Stimulated activated memory B cell treated with anti-CD40 and anti-IgM and Interleukin-4, amounts not matched to agents 10 μg/mL and 1 μg/mL and 100 μg/mL, for 72 hours (primary cell): ENCODE data around the gene RAPGEF1.

Experiments
- ATAC-seq: fragments of 150-1000 bp; cut with Tn5 transposase; 2 replicates; pipeline ENCODE4 v1.10.0; 2021
- H3K27ac Mint-ChIP-seq: one replicate; pipeline ENCODE4 v1.8.0; 2022; ENCODE audit warnings: mild to moderate bottlenecking, mixed read lengths
- H3K27me3 Mint-ChIP-seq: one replicate; pipeline ENCODE4 v1.8.0; 2022; ENCODE audit warnings: mixed read lengths
- H3K36me3 Mint-ChIP-seq: one replicate; pipeline ENCODE4 v1.8.0; 2022; ENCODE audit warnings: mixed read lengths
- H3K4me1 Mint-ChIP-seq: one replicate; pipeline ENCODE4 v1.8.0; 2022; ENCODE audit warnings: mixed read lengths
- H3K4me3 Mint-ChIP-seq: one replicate; pipeline ENCODE4 v1.8.0; 2022; ENCODE audit warnings: mild to moderate bottlenecking, moderate library complexity, mixed read lengths
- H3K9me3 Mint-ChIP-seq: one replicate; pipeline ENCODE4 v1.8.0; 2022; ENCODE audit warnings: mixed read lengths

RAPGEF1 gene

DNA sequence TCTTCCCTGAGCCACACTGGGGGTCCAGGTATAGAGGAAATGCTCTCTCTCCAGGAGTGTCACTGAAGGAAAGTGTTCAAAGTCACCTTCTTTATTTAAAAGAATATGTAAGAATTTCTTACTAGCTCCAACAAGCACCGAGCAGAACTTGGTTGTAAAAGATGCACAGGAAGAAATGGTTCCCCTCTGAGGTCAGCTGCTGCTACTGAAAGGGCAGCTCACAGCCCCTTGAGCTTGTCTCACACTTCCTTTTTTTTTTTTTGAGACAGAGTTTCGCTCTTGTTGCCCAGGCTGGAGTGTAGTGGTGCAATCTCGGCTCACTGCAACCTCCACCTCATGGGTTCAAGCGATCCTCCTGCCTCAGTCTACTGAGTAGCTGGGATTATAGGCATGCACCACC lies 117.4 kb downstream of the RAPGEF1 start:
- H3K4me3 Mint-ChIP-seq, result peak overlapping the region; percentile 26
- H3K4me1 Mint-ChIP-seq, result peaks cover 72% of the 10 kb centered on the region
- H3K27me3 Mint-ChIP-seq, result no peaks in the 10 kb centered on the region
- no peaks in the 10 kb centered on the region for H3K9me3 Mint-ChIP-seq
- ATAC-seq, result peak; percentile 66
- H3K36me3 Mint-ChIP-seq, result peaks cover 84% of the 10 kb centered on the region
- H3K27ac Mint-ChIP-seq, result peak overlapping the region; percentile 99

DNA sequence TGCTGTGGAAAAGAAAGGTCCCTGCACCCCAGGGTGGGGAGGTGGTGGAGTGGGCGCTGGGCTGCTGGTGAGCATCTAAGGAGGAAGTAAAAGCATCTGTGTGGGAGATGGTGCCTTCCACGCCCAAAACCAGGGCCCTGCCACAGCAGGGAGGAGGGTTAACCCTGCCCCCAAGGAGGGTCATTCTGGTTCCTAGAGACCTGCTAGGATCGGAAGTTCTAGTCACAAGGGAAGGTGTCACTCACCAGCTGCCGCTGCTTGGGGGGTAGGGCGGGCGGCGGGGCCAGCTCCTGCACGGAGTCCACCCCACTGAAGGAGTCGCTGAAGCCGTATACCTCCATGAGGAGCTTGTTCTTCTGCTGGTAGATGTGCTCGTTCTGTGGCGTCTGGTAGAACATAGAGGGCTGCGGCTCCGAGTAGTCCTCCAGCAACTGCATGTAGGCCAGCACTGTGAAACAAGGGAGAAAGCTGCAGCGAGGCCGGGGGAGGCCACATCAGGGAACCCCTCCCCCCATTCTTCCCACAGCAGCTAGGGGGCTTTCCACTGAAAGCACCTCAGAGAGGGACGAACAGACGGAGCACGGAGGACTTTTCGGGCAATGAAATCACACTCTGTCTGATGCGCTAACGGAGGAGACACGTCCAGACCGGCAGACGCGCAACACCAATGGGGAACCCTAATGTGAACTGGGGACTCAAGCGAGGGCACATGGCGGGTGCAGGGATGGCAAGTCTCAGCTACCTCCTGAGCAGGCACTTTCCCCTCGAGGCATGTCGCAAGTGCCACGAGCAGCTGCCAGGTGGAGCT lies 118.1 kb downstream of the RAPGEF1 start:
- Mint-ChIP-seq H3K27ac (peak overlapping the region; percentile 99), H3K27me3 (no peaks in the 10 kb centered on the region), H3K4me1 (peaks cover 74% of the 10 kb centered on the region), H3K36me3 (peaks cover 84% of the 10 kb centered on the region), H3K4me3 (peak overlapping the region; percentile 77), H3K9me3 (no peaks in the 10 kb centered on the region)
- ATAC-seq, result peak; percentile 91

DNA sequence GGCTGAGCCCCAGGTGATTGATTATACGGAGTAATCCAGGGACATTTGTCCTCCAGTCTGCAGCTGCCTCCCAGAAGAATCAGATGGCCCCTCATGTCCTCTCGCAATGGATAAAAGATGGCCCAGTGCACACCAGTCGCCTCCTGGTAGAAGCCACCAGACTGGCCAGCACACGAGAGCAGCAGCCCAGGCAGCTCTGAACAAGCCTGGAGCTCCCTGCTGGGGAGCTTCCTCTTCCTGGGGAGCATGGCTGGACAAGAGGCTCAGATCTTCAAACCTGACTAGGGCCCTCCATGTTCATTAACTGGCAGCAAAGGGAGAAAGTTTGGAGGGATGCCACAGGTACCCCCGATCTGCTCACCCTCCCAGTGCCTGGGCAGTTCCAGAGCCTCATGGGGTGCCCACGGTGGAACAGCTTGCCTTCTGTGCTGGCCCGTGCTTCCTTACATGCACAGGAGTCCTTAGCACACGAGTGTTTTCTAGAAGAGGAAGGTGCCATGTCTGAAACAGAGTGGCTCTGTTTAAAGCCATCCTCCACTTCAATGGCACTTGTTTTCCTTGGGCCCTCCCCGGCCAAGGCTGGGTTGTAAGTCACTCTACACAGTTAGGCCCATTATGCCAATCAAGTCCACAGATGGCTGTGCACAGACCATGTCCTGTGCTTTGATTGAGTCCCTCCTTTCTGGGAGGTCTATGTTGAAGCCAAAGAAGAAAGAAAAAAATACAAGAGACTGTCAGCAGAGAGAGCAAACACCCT lies 118.9 kb downstream of the RAPGEF1 start:
- peaks cover 84% of the 10 kb centered on the region for H3K36me3 Mint-ChIP-seq
- ATAC-seq, result no peak
- peaks cover 77% of the 10 kb centered on the region for H3K4me1 Mint-ChIP-seq
- peak overlapping the region; percentile 77 for H3K4me3 Mint-ChIP-seq
- H3K27ac Mint-ChIP-seq, result peak overlapping the region; percentile 99
- H3K27me3 Mint-ChIP-seq, result no peaks in the 10 kb centered on the region
- H3K9me3 Mint-ChIP-seq, result no peaks in the 10 kb centered on the region

DNA sequence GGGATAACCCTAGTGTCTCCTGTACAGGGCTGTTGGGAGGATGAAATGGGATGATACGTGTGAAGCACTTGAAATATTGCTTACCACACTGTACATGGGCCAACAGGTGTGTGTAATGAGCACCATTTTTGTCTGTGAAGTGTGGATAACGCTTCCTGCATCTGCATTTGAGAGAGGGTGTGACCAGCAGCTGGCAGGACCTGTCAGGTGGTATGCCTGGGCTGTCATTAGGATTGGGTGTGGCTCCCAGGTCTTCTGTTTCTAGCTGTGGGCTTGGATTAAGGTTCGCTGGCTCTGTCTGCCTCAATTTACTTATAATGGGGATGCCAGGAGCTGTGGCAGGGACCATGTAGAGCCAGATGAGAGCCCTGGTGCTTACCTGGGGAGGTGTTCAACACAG lies 120.2 kb downstream of the RAPGEF1 start:
- peaks cover 86% of the 10 kb centered on the region for H3K36me3 Mint-ChIP-seq
- no peak overlapping the region for H3K4me3 Mint-ChIP-seq
- H3K4me1 Mint-ChIP-seq, result peaks cover 74% of the 10 kb centered on the region
- no peaks in the 10 kb centered on the region for H3K9me3 Mint-ChIP-seq
- no peak for ATAC-seq
- no peaks in the 10 kb centered on the region for H3K27me3 Mint-ChIP-seq
- H3K27ac Mint-ChIP-seq, result peak overlapping the region; percentile 99

DNA sequence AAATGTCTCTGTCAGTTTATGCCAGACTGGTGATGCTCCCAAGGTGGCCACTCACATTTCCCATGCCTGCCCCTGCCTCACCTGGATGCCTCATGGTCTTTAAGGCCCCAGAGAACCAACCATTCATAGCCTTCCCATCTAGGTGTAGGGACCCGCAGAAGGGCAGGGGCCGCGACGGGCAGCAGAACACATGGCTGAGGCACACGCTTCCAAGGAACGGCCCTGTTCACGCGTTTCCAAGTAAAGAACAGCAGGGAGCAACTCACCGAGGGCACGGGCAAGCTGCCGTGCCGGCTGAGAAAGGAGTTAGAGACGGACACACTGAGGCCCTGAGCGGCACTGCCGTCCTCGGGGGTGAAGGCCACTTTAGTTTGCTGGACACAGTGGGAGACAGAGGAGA lies 121.1 kb downstream of the RAPGEF1 start:
- no peak for ATAC-seq
- no peak overlapping the region for H3K4me3 Mint-ChIP-seq
- H3K27ac Mint-ChIP-seq, result peak overlapping the region; percentile 99
- H3K9me3 Mint-ChIP-seq, result no peaks in the 10 kb centered on the region
- no peaks in the 10 kb centered on the region for H3K27me3 Mint-ChIP-seq
- H3K36me3 Mint-ChIP-seq, result peaks cover 85% of the 10 kb centered on the region
- peaks cover 72% of the 10 kb centered on the region for H3K4me1 Mint-ChIP-seq

DNA sequence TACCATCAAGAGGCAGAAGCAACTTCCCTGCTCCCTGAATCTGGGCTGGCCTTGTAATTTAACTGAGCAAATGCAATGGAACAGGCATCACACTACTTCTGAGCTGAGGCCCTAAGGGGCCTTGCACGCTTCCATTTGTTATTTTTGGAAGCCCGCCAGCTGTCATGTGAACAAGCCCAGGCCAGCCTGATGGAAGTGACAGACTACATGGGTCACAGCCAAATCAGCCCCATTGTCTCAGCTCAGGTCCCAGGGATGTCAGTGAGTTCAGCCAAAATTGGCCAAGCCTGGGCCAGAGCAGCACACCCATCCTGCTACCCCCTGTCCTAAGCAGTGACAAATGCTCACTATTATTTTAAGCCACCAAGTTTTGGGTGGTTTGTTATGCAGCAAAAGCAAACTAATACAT lies 121.8 kb downstream of the RAPGEF1 start:
- no peak overlapping the region for H3K4me3 Mint-ChIP-seq
- ATAC-seq, result no peak
- no peaks in the 10 kb centered on the region for H3K9me3 Mint-ChIP-seq
- peaks cover 85% of the 10 kb centered on the region for H3K36me3 Mint-ChIP-seq
- H3K27ac Mint-ChIP-seq, result peak overlapping the region; percentile 99
- H3K27me3 Mint-ChIP-seq, result no peaks in the 10 kb centered on the region
- peaks cover 72% of the 10 kb centered on the region for H3K4me1 Mint-ChIP-seq

DNA sequence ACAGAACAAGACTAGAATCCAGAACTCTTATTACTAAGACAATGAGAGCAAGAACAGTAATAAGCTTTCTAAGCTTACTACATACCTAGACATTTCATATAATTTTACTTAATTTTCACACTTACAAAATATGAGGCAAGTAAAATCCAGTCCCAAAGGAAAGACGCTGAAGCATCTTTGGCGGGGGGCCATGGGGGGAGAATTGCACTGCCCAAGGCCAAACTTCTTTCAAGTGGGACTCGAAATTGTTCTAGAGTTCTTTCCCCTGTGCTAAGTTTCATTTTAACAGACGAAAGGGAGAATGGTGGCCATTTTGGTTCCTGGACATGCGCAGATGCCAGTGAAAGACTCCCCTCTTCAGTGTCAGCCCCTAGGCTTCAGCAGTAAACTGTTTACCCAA lies 122.3 kb downstream of the RAPGEF1 start:
- Mint-ChIP-seq H3K27ac (no peak overlapping the region), H3K36me3 (peaks cover 85% of the 10 kb centered on the region), H3K4me3 (no peak overlapping the region), H3K9me3 (no peaks in the 10 kb centered on the region), H3K27me3 (no peaks in the 10 kb centered on the region), H3K4me1 (peaks cover 72% of the 10 kb centered on the region)
- no peak for ATAC-seq

DNA sequence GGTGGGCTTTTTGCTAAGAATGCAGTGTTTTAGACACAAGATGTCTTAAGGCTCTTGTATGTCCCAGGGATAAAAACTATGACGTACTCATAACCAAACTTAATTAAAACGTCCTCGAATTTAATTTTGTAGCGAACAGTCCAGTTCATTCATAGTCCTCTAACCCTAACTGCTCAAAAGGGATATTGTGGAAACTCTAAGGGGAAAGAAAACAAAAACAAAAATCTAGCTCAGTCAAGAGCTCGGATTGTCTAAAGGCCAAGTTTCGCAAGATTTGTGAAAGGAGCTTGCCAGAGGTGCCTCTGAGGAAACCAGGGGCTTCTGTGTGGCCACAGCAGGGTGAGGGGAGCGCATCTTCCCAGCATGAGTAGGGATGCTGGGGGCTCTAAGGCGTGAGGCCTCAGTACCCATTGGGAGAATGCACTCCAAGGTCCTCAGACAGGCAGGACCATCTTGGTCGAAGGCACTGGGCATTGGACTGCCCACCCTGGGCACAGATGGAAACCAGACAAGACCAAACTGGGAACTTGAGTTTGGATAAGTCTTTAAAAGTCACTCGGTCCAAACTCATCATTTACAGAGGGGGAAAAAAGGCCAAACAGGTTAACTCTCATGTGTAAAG lies 122.8 kb downstream of the RAPGEF1 start:
- H3K27ac Mint-ChIP-seq, result peak overlapping the region; percentile 57
- H3K9me3 Mint-ChIP-seq, result no peaks in the 10 kb centered on the region
- peaks cover 87% of the 10 kb centered on the region for H3K36me3 Mint-ChIP-seq
- no peaks in the 10 kb centered on the region for H3K27me3 Mint-ChIP-seq
- peaks cover 69% of the 10 kb centered on the region for H3K4me1 Mint-ChIP-seq
- ATAC-seq, result no peak
- H3K4me3 Mint-ChIP-seq, result no peak overlapping the region

DNA sequence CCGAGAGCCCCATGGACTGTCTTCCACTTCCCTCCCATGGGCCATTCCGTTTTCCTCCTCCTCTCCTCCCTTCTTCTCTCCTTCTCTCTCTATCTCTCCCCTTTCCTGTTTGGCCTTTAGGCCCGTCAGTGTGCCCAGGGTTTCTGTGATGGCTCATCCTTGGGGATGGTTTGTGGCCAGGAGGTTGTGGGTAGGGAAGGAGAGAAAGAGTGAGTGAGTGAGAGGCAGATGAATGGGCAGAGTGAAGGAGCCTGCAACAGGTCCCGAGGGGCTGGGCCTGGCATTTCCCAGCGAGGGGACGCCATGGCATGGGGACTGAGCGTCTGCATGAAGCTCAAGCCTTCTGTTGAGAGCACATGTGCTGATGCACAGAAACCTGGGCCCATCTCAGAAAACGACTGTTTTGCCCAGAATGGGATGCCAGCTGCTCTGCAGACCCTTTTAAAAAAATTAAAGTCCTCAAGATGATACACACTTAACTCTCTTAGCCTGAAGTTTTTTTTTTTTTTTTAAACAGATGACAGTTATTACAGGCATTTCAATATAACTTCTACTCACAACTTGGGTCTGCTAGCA lies 125.4 kb downstream of the RAPGEF1 start:
- ATAC-seq, result no peak
- peak overlapping the region; percentile 35 for H3K27ac Mint-ChIP-seq
- no peaks in the 10 kb centered on the region for H3K9me3 Mint-ChIP-seq
- H3K27me3 Mint-ChIP-seq, result no peaks in the 10 kb centered on the region
- H3K4me3 Mint-ChIP-seq, result no peak overlapping the region
- H3K36me3 Mint-ChIP-seq, result peaks cover 90% of the 10 kb centered on the region
- H3K4me1 Mint-ChIP-seq, result peaks cover 60% of the 10 kb centered on the region

DNA sequence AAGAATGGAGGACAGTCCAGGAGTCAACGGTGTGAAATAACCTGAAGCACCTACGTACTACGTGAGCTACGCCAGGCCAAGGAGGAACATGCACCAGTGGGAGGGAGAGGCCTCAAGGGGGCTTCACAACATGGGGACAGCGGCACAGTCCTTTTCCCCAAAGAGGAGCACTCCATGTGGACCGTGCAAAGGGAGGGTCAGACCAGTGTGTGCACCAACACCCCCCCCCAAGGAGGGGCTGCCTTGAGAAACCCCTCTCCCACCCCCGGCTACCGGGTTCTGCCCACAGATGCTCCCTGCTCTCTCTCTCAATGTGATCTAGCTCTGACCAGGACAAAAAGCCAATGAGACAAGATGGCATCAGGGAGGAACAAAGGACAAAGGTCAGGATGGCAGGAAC lies 126.0 kb downstream of the RAPGEF1 start:
- Mint-ChIP-seq H3K27ac (peak overlapping the region; percentile 84), H3K36me3 (peaks cover 90% of the 10 kb centered on the region), H3K4me3 (no peak overlapping the region), H3K4me1 (peaks cover 56% of the 10 kb centered on the region), H3K27me3 (no peaks in the 10 kb centered on the region), H3K9me3 (no peaks in the 10 kb centered on the region)
- ATAC-seq, result no peak

DNA sequence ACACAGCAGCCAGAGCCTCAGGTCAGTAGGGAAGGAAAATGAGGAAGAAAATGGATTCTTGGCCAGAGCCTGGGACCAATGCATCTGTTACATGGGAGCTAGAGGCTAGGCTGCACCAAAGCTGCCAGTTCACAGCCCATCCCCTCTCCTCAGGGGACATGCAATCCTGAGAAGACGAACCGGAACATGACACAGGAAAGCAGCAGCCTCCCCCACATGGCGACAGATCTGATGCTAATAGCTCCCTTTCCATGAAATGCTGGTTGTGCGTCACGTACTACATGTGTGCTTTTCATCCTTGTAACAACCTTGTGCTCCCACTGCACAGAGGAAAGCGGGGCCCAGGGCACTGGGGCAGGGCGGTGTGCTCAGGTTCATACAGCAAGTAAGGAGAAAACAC lies 127.0 kb downstream of the RAPGEF1 start:
- H3K9me3 Mint-ChIP-seq, result no peaks in the 10 kb centered on the region
- peaks cover 90% of the 10 kb centered on the region for H3K36me3 Mint-ChIP-seq
- peaks cover 55% of the 10 kb centered on the region for H3K4me1 Mint-ChIP-seq
- H3K27me3 Mint-ChIP-seq, result no peaks in the 10 kb centered on the region
- ATAC-seq, result no peak
- no peak overlapping the region for H3K4me3 Mint-ChIP-seq
- peak overlapping the region; percentile 84 for H3K27ac Mint-ChIP-seq

DNA sequence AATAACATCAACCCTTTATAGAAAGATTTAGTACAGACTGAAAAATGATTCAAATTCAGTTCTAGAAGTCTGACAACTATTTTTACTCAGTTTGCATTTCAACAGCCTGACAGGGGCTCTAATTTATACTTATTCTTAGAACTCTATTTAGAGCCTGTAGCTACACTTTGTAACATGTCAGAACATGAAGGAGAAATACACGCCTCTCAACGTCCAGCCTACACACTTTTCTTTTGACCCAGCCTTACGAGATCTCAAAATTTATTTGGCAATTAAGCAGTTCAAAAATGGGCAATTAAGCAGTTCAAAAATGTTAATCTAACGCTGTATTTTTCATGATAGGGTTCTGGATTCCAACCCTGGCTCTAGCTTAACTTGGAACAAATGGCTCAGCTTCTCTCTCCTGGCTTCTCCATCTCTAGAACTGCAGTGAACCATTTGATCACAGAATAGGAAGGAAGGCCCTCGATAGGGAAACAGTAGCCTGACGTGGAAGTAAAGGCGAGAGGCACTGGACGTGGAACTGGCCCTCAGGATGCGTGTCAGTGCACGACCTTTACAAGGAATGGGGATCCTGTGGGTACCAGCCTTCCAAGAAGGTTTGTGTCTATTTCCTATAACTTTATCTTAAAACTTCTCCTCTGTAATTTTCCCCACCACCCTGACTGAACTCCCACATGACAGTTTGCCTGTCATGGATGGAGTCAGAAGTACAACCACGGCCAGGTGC lies 128.1 kb downstream of the RAPGEF1 start:
- peaks cover 54% of the 10 kb centered on the region for H3K4me1 Mint-ChIP-seq
- no peak for ATAC-seq
- no peaks in the 10 kb centered on the region for H3K9me3 Mint-ChIP-seq
- peak overlapping the region; percentile 84 for H3K27ac Mint-ChIP-seq
- peaks cover 93% of the 10 kb centered on the region for H3K36me3 Mint-ChIP-seq
- no peak overlapping the region for H3K4me3 Mint-ChIP-seq
- H3K27me3 Mint-ChIP-seq, result no peaks in the 10 kb centered on the region

DNA sequence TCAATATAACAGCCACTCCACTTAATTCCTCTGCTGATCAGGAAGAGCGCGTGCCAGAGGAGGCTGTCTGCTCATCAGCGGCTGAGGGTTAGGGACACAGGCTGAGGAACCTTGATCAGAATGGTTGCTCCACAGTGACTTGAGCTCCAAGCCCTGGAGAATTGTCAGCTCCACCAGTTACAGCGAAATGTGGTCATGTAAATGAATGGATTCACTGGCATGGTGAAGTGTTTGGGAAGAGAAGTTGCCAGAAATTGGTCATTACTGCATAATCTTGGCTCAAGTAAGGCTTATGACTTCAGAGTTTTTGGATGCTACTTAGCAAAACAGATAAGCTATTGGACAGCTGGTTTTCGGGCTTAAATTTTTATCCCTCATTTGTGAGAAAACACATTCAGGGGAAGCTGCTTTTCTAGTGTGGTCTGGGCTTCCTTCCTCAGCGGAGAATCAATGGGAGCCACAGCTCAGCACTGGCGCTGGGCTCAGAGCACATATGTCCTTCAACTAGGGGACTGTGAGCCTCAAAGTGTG lies 129.6 kb downstream of the RAPGEF1 start:
- Mint-ChIP-seq H3K36me3 (peaks cover 90% of the 10 kb centered on the region), H3K4me3 (no peak overlapping the region)

DNA sequence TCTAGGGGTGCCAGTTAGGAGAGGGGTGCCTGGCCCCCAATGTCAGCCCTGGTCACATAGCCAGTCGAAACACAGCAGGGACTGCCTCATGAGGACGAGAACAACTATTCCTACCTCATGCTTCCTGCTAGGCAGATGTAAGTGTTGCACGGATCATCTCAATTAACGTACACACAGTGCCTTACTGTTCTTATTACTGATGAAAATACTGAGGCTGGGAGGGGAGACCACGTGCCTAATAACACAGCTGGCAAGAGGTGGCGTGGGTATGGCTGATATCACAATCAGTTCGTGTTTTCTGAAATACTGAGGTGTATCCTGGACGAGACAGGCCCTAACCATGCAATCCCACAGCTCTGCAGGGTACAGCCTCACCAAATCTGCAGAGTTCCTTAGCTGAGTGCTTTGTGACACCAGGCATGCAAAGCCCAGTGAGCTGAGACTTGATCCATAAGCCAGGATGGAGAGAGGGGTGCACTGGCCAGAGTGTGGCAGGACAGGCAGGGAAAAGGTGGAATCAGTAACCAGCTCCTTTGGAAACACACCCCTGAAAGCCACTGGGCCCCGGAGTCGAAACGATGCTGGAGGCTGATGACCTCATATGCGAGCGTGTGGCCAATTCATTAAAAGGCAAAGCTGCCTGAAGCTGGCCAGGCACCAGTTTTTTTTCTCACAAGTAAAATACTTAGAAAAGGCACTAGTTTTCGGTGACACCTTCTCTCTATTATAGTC lies 130.6 kb downstream of the RAPGEF1 start:
- Mint-ChIP-seq H3K27me3 (no peaks in the 10 kb centered on the region), H3K27ac (peak overlapping the region; percentile 69), H3K9me3 (no peaks in the 10 kb centered on the region), H3K36me3 (peaks cover 88% of the 10 kb centered on the region), H3K4me1 (peaks cover 46% of the 10 kb centered on the region), H3K4me3 (no peak overlapping the region)
- no peak for ATAC-seq

More for the DNA sequence above, 129.6 kb downstream of the RAPGEF1 start:
- Mint-ChIP-seq H3K9me3 (no peaks in the 10 kb centered on the region), H3K27ac (peak overlapping the region; percentile 39), H3K4me1 (peaks cover 43% of the 10 kb centered on the region), H3K27me3 (no peaks in the 10 kb centered on the region)
- ATAC-seq, result no peak
